Measurements from ENCODE around the gene CR2.
"Not testable (repeated sequence)": the region's sequence is repeated elsewhere in the genome, so short reads cannot be mapped to it uniquely, and the experiment has no call there.

The CR2 gene

DNA sequence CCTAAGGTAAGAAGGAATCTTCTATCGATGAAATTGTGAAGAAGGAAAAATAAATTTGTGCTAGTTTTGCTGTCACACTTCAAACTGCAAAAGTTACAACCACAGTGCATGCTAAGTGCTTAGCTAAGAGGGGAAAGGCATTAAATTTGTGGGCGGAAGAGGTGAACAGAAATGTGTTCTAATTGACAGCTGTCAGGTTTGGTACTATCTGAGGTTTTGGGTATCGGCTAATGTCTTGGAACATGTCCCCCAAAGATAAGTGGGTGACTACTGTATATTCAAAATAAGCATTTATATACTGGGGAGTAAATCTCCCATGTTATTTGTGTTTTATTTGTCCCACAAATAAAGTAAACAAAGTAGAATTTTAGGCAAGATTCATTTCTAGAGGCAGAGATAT is 49.8 kb downstream of the CR2 start:
- no peak for DNase-seq (ENCODE audit: low read depth in 1 of 2, low spot score in 1 of 2)

DNA sequence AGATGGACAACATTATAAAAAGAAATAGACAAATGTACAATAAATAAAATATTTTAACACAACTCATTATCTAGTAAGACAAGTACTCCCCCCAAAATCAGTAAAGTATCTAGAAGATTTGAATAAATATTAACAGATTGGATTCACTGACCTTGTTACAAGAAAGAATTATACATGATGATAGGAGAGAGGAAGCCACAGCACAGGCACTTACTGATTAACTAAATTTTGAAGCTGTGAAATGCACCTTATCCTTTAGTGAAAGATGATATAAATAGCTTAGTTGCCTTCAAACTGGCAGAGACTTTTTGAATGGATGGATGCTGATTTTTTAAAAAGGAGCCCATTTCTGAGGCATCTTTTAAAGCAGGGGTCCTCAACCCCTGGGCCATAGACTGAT is 50.3 kb downstream of the CR2 start:
- no peak for DNase-seq (ENCODE audit: low read depth in 1 of 2, low spot score in 1 of 2)

DNA sequence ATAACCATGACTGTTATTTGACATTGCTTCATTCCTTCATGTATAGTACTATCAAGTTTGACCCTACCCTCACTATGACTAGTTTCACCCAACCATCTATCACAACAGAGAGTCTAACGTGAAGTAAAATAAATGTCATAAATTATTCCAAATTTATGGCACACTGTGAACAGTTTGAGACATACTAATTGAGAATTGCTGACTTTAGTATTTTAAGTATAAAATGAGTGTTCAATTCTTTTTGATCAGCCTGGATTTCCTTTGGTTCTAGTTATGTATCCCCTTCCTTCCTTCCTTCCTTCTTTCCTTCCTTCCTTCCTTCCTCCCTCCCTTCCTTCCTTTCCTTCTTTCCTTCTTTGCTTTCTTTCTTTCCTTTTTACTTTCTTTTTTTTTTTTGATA is 56.3 kb downstream of the CR2 start:
- no peak for DNase-seq (ENCODE audit: low read depth in 1 of 2, low spot score in 1 of 2)

DNA sequence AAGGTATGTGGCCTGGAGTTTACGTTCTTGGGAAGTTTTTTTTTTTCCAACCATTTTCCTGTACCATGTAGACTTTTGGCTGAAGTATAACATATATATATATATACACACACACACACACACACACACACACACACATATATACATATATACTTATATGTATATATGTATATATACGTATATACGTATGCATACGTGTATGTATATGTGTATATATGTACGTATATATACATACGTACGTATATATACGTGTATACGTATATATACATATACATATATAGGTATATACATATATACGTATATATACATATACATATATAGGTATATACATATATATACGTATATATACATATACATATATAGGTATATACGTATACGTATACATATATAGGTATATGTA is 60.8 kb downstream of the CR2 start:
- DNase-seq (ENCODE audit: low read depth in 1 of 2, low spot score in 1 of 2), result no peak

DNA sequence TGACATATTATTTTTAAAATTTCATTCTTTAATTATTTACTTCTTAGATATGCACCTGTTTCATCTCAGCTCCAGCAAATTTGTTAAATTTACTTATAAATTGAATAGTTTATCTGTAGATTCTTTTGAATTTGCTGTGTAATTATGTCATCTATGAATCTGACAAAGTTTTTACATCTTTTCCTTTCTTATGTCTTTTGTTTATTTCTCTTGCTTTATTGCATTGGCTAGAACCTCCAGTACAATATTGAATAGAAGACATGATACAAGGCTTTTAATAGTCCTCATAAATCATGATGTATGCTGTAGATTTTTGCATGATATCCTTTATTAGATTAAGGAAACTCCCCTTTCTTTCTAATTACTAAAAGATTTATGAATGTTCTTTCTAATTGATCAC is 62.6 kb downstream of the CR2 start:
- no peak for DNase-seq (ENCODE audit: low read depth in 1 of 2, low spot score in 1 of 2)

DNA sequence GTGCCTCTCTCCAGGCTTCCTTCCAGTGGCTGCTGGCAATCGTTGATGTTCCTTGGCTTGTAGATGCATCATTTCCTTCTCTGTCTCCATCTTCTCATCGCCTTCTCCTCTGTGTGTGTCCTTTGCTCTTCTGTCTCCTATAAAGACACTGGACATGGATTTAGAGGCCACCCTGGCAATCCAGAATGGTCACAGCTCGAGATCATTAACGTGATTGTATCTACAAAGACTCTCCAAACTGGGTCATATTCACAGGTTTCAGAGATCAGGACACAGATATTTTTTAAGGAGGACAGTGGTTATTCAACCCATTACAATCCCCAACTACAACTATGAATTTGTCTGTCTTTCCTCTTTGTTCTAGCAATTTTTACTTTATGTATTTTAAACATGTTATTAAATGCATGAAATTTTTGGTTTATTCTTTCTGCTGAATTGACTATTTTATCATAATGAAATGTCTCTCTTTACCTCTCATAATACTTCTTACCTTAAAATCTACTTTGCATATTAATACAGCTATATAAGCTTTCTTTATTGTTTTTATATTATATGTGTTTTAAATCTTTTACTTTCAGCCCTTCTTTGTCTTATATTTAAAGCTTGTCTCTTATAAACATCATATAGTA is 64.6 kb downstream of the CR2 start:
- DNase-seq (ENCODE audit: low read depth in 1 of 2, low spot score in 1 of 2), result no peak

DNA sequence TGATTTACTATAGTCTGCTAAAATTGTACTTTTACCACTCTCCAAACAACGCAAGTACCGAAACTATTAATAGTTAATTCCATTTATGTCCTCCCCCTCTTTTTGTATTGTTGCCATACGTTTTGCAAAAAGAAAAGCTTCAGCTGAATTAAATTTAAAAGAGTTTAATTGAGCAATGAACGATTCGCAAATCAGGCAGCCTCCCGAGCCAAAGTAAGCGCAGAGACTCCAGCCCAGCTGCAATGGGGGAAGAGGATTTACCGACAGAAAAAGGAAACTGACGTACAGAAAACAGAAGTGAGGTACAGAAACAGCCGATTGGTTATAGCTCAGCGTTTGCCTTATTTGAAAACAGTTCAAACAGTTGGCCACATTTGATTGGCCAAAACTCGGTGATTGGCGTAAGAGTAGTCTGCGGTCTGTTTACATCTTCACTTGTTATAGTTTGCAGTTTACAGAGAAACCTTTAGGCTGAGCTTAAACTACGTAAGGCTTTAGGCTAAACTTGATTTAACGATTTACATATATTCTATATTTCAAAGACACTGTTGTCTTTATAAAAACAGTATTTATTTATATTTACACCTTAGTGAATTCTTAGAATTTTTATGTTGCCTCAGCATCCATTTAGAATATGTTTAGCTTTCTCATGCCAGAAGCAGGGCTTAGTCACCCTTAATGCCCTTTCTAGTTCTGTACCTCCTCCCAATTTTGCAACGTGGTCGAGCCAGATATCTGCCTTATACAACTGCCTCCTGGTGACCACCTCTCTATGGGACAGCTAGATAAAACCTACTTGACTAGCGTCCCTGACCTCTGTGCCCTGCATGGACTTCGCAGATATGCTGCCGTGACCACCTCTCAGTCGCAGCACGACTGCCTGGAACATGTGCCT is 65.6 kb downstream of the CR2 start:
- DNase-seq (ENCODE audit: low read depth in 1 of 2, low spot score in 1 of 2), result no peak

DNA sequence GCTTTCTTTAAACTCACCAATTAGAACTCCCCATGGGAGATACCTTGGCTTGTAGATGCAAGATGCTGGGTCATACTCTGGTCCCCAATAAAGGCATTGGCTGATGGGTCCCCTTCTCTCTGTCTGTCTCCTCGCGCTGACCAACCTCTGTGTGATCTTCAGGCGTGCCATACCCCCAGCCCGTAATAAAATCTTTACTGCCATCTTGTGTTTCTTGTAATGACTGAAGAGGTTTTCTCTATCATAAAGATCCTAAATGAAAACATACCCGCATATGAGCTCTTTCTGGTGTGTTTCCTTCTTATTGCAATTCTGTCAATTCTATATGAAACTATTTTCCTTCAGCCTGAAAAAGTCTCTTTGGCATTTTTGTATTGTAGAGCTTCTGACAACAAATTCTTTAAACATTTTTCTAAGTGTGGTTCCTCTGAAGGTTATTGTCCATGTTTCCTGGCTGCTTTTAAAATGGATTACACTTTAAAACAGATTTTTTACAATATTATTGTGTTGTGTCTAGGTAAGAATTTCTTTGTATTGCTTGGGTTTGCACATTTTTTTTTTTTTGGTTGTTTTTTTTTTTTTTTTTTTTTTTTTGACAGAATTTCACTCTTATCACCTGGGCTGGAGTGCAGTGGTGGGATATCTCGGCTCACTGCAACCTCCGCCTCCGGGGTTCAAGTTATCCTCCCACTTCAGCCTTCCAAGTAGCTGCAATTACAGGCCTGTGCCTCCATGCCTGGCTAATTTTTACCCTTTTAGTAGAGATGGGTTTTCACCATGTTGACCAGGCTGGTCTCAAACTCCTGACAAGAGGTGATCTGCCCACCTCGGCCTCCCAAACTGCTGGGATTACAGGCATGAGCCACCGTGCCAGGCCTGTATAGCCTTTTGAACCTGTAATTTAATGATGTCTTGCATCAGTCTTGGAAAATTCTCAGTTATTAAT is 66.5 kb downstream of the CR2 start:
- DNase-seq (ENCODE audit: low read depth in 1 of 2, low spot score in 1 of 2), result not testable (repeated sequence)

DNA sequence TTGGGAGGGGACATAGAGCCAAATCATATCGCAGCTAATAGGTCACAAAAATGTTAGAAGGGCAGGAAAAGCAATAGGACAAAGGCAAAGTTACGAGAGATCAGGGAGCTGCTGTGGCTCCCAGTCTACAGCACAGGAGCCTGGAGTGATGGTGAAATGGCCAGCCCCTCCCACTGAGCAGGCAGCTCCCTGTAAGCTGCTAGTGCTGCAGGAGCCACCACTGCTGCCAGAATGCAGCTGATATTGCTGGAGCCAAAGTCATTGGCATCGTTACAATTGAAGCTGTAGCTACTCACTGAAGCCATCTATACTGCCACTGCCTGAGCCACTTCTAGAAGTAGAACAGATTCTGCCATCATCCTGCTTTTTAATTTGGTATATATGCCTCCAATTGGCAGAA is 71.1 kb downstream of the CR2 start:
- DNase-seq (ENCODE audit: low read depth in 1 of 2, low spot score in 1 of 2), result not testable (repeated sequence)

DNA sequence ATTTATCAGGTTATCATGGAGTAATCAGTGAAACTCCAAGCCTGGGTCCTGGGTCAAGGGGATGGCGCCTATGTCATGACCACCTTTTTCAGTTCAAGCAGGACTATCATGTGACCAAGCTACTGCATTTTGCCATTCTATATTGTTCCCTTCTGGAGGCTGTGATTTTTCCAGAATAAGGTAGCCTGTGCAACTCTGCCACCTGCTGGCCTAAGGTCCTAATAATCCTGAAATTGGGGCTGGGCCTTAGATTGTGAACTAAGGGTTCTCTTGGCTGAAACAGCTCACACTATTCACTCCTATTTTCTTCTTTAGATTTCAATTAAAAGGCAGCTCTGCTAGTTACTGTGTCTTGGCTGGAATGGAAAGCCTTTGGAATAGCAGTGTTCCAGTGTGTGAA is 74.3 kb downstream of the CR2 start:
- not testable (repeated sequence) for DNase-seq (ENCODE audit: low read depth in 1 of 2, low spot score in 1 of 2)

DNA sequence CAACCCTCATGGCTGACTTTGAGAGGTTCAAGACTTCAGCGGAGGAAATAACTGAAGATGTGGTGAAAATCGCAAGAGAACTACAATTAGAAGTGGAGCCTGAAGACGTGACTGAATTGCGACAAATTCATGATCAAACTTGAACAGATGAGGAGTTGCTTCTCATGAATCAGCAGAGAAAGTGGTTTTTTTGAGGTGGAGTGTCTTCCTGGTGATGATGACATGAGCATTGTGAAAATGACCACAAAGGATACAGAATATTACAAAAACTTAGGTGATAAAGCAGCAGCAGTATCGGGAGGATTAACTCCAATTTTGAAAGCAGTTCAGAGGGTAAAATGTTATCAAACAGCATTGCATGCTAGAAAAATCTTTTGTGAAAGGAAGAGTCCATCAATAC is 82.1 kb downstream of the CR2 start:
- DNase-seq (ENCODE audit: low read depth in 1 of 2, low spot score in 1 of 2), result not testable (repeated sequence)

All from activated CD4-positive, alpha-beta T cell treated with anti-CD3 and anti-CD28 coated beads, Interleukin-2, amount 50 U/mL, for 24 hours (primary cell).